HG03558 (cell line): ENCODE data around the gene TENT4A.
A peak's percentile ranks its signal among the peaks of the same experiment; 100 is the strongest.
"Not testable (repeated sequence)": the region's sequence is repeated elsewhere in the genome, so short reads cannot be mapped to it uniquely, and the experiment has no call there.

ENCODE experiments used
- ATAC-seq: cut with Tn5 transposase; IDR thresholded peaks from one replicate; pipeline ENCODE4 v1.9.1; 2021; ENCODE audit warnings: moderate number of reproducible peaks; ENCODE audit not compliant: unreplicated experiment; ENCODE audit errors: extremely low read depth

TENT4A gene

GRCh38 chr5:6713274-6714225 lies at the start of gene TENT4A:
TSS of gene TENT4A (plus strand) at chr5:6713432. CDS start at chr5:6713984, 552 bp downstream.
- peak; percentile 6 for ATAC-seq

DNA sequence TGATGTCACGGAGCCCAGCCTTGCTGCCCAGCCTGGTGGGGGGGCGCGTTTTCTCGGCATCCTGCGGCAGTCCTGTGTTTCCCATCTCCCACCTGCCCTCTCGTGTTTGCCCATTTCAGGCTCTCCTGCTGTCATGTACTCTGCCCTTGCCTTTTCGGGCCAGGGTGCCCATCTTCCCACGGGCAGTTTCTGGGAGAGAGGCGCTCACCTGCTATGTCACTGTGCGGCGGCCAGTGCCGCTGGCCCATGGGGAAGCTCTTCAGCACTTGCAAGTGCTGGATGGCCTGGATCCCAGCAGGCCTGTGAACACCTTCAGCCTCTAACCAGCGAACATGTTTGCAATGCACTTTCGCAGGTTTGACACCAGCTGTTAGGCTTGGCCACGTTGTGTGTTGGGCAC lies 46.5 kb upstream of the TENT4A start:
- no peak for ATAC-seq

DNA sequence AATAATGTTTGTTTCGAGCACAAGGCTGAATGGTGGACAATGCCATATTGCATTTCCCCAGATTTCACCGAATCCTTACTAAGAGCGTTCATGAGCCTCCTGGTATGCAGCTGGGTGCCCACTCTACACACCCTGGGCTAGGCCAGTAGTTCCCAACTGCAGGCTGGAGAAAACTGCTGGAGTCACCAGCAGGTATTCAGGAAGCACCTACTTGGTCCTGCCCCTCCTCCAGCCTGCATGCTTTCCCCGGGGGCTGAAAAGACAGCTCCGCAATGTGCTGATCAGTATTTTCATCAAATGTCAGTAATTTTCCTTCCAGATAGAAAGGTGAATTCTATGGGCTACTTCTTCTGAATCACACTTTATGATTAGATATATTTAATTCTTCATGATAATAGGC lies 45.6 kb upstream of the TENT4A start:
- no peak for ATAC-seq

GRCh38 chr5:6668717-6669116 lies 44.5 kb upstream of the TENT4A start:
- ATAC-seq: not testable (repeated sequence)

DNA sequence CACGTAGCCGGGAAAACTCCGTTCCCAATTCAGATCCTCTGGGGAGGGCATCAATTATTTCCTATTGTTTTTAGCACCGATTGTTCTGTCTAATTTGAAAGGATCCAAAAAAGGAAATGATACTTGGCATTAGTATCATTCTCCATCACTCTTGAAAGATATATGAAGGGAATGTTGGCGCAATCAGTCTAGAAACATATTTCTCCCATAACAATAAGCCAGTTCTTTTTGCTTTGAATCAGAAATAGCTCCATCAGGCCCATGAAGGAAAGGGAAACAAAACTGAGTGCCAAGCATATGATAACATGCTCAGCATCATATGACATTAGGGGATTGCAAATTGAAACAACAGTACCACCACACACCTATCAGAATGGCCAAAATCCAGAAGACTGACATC lies 40.2 kb upstream of the TENT4A start:
- ATAC-seq: no peak

- ATAC-seq: no peak
These were observed 39.3 kb upstream of the TENT4A start for GRCh38 chr5:6673963-6674362.

- no peak for ATAC-seq
These were observed 38.8 kb upstream of the TENT4A start for GRCh38 chr5:6674421-6674820.

DNA sequence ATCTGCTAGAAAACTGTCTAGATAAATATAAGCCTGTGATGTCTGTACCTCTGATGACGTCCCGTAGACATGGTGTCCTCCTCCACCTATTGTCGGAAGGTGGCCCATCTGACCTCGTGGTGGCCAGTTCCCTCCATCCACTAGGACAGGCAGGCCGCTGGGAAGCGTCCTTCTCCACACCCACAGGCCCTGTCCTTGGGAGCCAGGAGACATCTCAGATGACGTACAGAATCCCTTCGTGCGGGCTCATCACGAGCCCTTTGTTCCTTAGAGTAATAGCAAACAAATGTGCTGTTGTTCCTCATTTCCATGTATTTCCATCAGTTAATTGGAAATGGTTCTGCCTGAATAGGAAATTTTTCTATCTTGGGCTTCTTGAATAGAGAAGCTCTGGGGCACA lies 38.3 kb upstream of the TENT4A start:
- ATAC-seq: no peak

GRCh38 chr5:6675784-6676491 lies 37.3 kb upstream of the TENT4A start:
- ATAC-seq: no peak

- no peak for ATAC-seq
These were observed 36.5 kb upstream of the TENT4A start for GRCh38 chr5:6676702-6677101.

DNA sequence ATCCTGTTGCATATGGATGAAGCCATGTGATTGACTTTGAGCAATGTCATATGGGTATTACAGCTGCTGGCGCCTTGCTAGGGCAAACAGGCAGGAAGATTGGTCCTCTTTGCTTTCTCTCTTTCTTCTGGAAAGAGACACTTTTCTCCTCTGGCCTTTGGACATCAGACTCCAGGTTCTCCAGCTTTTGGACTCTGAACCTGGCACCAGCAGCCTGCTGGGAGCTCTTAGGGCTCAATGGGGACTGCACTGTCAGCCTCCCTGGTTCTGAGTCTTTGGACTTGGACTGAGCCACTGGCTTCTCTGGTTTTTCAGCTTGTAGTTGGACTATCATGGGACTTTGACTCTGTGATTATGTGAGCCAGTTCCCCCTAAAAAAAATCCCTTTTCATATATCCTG lies 34.8 kb upstream of the TENT4A start:
- ATAC-seq: no peak

GRCh38 chr5:6680922-6681321 lies 32.3 kb upstream of the TENT4A start:
- no peak for ATAC-seq

GRCh38 chr5:6681682-6682081 lies 31.6 kb upstream of the TENT4A start:
- ATAC-seq: no peak

DNA sequence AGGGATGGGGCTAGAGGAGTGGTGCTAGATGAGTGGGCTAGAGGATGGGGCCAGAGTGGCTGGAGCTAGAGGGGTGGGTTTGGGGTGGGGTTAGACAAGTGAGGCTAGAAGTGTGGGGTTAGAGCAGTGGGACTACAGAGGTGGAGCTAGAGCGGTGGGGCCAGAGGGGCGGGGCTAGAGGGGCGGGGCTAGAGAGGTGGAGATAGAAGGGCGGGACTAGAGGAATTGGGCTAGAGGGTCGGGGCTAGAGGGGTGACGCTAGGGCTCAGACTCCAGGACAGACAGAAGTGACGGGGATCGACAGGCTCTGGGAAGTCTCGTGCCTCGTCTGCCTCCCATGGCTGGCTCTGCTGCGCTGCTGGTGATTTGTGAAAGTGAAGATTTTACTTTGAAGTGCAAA lies 31.0 kb upstream of the TENT4A start:
- ATAC-seq: no peak

GRCh38 chr5:6683241-6683640 lies 30.0 kb upstream of the TENT4A start:
- no peak for ATAC-seq

DNA sequence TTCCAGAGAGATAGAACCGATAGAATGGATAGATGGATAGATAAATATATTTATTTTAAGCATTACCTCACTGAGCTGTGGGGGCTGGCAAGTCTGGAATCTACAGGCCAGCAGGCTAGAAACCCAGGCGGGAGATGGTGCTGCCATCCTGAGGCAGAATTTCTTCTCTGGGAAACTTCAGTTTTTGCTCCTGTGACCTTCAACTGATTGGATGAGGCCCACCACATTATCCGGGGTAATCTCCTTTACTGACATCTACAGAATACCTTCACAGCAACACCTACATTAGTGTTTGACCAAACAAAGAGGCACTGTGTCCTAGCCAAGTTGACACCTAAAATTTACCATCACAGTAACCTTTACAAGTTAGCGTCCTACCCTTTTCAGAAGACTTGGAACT lies 29.2 kb upstream of the TENT4A start:
- ATAC-seq: no peak

GRCh38 chr5:6686501-6686900 lies 26.7 kb upstream of the TENT4A start:
- ATAC-seq: no peak

GRCh38 chr5:6686915-6687409 lies 26.3 kb upstream of the TENT4A start:
- no peak for ATAC-seq

GRCh38 chr5:6687505-6687904 lies 25.7 kb upstream of the TENT4A start:
- no peak for ATAC-seq

- no peak for ATAC-seq
These were observed 20.3 kb upstream of the TENT4A start for GRCh38 chr5:6692906-6693305.

GRCh38 chr5:6698696-6699095 lies 14.5 kb upstream of the TENT4A start:
- no peak for ATAC-seq
